Astrocyte of the spinal cord (primary cell): ENCODE measurements around the gene GRK5.

ENCODE experiments used
- DNase-seq: peaks from one replicate; pipeline ENCODE4 v3.0.0; 2011; ENCODE audit warnings: low read depth, low spot score
- H3K4me3 ChIP-seq: 2 replicates; pipeline ENCODE4 v1.5.1; 2011; ENCODE audit warnings: low read depth, mild to moderate bottlenecking, low read length, moderate library complexity
- in situ Hi-C: cut with HindIII; loops from 2 replicates; pipeline ENCODE4 v1.10.0; 2017; ENCODE audit warnings: low sequenced_read_pairs
- TF ChIP-seq, protein P1 (sequence below): IDR thresholded peaks from 2 replicates; pipeline ENCODE4 v1.5.1; 2012; ENCODE audit warnings: low read depth, mild to moderate bottlenecking, low read length, inconsistent platforms

Gene GRK5

DNA sequence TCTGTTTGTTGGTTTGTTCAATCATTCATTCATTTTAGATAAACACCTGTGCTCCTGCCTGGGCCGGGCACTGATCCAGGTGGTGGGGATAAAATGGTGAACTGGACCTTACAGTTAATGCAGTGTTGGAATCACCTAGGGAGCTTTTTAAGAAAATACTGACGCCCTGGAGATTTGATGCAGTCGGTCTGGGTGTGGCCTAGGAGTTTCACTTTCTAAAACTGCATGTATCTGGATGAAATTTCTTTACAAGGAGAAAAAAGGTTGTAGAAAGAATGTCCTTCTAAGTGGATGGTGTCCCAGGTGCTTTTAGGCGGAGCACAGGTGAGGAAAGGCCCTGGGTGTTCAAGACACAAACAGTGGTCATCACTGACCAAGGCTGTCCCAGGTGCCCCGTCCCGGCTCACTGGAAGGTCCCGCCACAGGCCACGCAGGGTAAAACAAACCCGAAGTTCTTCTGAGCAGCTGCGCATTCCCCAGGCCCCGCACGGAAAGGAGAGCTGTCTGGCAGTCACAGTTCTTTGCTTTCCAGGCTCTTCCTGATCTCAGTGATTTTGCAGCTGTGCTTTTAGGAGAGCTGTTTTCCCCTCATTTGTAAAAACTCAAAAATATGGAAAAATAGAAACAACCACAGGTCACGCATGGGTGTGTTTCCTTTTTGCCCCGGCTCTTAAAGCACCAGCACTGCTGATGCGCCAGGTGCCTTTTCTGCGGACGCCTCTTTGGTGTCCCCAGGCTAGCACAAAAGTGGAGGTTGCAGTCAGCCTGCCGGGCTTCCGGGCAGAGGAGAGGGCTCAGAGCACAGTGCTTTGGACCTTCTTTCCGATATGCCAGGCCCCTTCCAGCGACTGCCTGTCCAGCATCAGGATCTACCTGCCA is 161.9 kb downstream of the GRK5 start:
- in situ Hi-C loops = no loop called here
- DNase-seq = no peak
- no peak overlapping the region for H3K4me3 ChIP-seq
- TF ChIP-seq, protein P1, sequence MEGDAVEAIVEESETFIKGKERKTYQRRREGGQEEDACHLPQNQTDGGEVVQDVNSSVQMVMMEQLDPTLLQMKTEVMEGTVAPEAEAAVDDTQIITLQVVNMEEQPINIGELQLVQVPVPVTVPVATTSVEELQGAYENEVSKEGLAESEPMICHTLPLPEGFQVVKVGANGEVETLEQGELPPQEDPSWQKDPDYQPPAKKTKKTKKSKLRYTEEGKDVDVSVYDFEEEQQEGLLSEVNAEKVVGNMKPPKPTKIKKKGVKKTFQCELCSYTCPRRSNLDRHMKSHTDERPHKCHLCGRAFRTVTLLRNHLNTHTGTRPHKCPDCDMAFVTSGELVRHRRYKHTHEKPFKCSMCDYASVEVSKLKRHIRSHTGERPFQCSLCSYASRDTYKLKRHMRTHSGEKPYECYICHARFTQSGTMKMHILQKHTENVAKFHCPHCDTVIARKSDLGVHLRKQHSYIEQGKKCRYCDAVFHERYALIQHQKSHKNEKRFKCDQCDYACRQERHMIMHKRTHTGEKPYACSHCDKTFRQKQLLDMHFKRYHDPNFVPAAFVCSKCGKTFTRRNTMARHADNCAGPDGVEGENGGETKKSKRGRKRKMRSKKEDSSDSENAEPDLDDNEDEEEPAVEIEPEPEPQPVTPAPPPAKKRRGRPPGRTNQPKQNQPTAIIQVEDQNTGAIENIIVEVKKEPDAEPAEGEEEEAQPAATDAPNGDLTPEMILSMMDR = no peak

DNA sequence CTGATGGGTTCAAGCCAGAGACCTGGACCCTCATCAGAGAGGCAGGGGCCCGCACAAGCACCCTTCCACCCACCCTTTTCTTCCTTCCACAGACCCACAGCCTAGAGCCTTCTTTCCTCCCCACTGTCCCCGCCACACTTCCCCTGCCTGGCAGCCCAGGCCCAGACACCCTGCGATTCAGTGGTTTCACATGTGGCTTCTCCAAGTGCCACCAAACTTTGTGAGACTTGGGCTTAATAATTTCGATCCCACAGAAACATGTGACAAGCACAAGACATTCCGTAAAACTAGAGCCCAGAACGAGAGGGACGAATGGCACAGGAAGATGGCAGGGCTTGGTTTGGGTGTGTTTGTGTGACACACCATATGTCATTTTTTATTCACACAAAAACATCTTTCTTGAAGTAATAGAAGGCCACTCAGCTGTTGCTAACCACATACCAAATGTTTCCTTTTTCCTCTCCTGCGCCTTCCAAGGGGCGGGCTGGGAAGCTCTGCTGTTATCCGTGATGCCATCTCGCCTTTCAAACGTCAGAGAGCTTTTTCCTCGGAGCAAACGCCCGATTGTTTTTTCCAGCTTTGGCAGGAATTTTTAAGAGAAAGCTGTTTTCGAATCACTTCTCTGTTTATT is 162.9 kb downstream of the GRK5 start:
- DNase-seq = peak; percentile 70
- in situ Hi-C loops = no loop called here
- no peak overlapping the region for H3K4me3 ChIP-seq
- TF ChIP-seq, protein P1 = no peak

DNA sequence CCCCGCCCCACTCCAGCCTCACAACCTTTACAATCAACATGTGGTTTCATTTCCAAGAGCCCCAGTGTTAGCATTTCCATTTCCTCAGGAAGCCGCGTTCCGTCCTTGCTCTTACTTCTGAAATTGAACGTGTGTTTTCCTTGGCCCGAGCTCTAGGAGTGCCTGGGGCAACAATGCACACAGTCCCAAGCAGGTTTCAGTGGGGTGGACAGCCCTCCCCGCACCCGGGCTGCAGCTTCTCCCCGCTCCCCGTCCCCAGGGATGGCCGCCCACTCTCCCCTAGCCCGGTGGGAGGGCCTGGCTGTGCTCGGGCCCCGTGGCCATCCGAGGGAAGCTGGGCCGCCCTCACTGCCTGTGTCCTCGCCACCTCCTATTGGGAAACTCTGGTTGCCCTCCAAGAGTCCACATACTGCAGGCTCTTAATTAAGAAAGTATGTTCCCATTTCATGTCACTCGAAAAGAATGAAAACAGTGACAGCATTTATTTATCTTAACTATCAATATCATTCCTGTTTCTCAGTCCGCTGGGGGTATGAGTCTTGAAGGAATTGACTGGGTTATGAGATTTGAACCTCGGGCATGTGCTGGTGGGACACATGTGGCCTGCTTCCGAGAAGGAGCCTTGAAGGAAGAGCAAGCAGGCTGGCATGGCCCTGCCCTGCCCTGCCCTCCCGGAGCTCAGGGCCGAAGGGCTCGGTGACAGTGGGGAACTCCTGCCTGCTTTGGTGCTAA is 163.8 kb downstream of the GRK5 start:
- in situ Hi-C loops = no loop called here
- peak; percentile 90 for DNase-seq
- no peak overlapping the region for H3K4me3 ChIP-seq
- TF ChIP-seq, protein P1 = no peak

DNA sequence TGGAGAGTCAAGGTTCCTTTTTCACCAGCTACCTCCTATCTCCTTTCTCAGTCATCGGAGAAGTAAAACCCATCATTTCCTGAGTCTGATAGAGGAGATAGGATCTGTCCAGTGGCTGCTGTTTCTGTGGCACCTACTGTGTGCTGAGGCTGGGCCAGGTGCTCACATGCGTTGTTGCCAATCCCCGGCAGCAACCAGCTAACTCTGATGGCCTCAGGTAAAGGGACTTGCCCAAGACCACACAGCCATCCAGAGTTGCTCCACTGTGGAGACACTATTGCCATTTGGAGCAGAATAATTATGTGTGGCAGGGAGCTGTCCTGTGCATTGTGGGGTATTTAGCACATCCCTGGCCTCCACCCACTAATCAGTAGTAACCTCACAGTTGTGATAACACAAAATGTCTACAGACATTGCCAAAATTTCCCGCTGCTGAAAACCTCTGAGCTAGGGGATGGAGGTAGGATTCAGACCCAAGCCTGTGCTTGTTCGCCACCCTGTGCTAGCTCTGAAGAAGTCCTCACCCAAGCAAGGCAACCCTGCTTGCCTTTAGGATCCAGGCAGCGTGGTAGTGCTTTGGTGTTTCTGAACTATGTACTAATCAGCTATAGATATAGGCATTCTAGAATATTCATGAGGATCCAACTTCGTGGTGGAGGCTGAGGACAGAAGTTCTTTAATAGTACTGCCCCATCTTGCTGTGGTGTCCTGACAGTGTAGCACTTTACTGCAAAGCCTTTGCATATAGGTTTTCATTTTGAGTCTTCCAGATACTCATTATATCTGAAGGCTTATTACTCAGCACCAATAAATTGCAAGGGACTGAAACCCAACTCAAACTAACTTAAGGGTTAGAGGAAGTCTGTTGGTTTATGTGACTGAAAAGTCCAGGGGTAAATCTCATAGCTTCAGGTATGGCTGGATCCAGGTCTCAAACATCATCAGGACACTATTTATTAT is 164.6 kb downstream of the GRK5 start:
- DNase-seq = peak; percentile 15
- TF ChIP-seq, protein P1 = no peak
- no peak overlapping the region for H3K4me3 ChIP-seq
- in situ Hi-C loops = no loop called here

DNA sequence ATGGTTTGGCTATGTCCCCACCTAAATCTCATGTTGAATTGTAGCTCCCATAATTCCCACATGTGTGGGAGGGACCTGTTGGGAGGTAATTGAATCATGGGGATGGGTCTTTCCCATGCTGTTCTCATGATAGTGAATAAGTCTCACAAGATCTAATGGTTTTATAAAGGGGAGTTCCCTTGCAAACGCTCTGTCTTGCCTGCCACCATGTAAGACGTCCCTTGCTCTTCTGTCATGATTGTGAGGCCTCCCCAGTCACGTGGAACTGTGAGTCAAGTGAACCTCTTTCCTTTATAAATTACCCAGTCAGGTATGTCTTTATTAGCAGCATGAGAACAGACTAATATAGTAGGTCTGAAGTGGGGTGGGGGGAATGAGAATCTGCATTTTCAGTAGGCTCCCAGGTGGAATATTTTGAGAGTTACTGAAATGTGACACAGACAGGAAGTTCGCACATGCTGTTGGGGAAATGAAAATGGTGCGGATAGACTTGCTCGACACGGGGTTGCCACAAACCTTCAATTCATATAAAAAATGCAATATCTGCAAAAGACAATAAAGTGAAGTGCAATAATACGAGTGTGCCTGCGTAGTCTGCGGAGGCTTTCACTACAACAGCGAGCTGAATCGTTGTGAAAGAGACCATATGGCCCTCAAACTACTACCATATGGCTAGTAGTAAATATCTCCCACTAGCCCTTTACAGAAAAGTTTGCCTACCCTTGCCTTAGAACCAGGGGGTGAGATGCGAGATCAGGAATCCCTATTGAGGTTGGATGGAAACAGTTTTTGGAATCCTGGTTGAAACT is 166.1 kb downstream of the GRK5 start:
- TF ChIP-seq, protein P1 = no peak
- in situ Hi-C loops = no loop called here
- DNase-seq = no peak
- no peak overlapping the region for H3K4me3 ChIP-seq
